ENCODE data around the gene INPP4B.
"Not testable (repeated sequence)": the region's sequence is repeated elsewhere in the genome, so short reads cannot be mapped to it uniquely, and the experiment has no call there.

INPP4B gene

DNA sequence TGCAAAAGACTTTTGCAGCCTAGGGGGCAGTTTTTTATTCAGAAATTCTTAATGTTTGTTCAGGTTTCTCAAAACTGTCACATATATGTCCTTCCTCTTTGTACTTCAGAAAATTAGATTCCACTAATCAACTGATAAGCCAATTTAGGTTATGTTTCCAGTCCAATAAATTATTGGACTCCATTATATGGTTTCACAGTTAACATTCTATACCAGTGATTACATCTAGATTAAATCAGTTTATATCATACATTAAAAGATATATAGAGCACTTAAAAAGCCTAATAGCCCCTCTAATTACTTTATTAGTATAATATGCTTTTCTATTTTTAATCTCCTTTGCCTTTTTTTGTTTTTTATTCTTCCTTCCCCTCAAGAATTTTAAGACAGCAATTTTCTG, 434.1 kb downstream of the INPP4B start:
- DNase-seq (ENCODE audit: low spot score): no peak

DNA sequence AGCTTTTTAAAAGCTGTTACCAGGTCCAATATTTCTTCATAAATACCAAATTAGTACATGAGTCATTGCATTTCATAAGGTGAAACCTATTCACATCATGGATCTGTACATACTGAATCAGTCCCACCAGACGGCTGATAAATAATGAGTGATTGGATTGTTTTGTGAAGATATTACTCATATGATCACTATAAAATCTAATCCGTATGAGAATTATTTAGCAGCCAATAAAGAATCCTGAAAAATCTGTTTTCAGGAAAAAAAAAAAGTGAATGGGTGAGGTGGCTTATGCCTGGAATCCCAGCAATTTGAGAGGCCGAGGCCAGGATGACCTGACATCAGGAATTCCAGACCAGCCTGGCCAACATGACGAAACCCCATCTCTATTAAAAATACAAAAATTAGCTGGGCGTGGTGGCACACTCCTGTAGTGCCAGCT, 438.1 kb downstream of the INPP4B start:
- no peak for DNase-seq (ENCODE audit: low spot score)

DNA sequence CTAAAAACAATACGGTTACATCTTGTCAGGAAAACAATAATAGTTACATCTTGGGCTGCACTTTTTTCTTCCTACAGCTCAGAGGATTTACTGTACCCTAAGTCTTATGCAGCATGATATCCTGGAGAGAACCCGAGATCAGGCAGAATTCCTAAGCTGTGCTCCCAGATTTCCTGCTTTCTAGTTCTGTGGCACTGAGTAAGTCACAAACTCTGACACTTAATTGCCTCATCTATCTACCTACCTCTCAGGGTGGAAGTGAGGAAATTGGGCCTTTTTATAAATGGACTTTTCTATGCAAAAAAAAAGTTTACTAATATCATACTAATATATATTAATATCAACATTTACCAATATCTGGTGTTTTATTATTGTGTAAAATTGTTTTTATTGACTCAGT, 438.5 kb downstream of the INPP4B start:
- DNase-seq (ENCODE audit: low spot score): no peak

DNA sequence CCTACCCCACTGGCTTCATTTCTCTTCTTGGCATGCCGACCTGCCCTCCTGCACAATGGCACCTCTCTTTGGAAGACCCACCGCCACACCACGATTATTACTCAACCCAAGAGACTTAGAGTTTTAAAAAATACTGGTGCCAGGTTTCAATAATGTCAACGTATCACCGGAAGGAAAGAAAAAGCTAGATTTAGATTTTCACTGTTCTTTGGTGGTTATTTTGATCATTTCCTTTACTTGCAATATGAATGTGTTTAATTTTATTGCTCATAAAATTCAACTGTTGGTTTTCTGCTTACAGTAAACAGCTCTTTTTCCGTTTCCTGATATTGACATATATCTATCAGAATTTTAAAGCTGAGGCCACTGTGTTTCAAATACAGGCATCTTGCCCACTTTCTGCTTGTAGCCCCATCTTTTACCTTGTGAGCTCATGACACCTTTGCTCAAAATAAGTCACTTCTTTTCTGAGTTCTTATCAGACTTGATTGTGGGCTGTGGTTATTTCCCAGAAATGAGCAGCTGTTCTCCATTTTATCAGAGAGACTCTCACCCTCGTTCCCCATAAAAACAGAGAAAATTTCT, 439.1 kb downstream of the INPP4B start:
- DNase-seq (ENCODE audit: low spot score): peak; percentile 49

DNA sequence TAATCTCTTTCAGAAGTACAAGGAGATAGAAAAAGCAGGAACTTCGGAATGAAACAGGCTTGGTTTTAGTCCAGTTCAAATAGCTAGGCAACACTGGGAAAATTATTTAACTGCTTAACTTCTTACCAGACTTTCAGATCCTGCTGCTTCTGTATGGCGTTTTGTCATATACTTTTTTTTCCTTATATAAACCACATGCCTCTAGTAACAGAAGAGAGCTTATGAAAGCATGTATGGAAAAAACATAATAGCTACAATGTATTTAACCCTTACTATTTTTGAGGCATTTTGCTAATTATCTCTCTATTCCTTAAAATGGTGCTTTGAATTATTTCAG, 439.6 kb downstream of the INPP4B start:
- DNase-seq (ENCODE audit: low spot score): no peak

DNA sequence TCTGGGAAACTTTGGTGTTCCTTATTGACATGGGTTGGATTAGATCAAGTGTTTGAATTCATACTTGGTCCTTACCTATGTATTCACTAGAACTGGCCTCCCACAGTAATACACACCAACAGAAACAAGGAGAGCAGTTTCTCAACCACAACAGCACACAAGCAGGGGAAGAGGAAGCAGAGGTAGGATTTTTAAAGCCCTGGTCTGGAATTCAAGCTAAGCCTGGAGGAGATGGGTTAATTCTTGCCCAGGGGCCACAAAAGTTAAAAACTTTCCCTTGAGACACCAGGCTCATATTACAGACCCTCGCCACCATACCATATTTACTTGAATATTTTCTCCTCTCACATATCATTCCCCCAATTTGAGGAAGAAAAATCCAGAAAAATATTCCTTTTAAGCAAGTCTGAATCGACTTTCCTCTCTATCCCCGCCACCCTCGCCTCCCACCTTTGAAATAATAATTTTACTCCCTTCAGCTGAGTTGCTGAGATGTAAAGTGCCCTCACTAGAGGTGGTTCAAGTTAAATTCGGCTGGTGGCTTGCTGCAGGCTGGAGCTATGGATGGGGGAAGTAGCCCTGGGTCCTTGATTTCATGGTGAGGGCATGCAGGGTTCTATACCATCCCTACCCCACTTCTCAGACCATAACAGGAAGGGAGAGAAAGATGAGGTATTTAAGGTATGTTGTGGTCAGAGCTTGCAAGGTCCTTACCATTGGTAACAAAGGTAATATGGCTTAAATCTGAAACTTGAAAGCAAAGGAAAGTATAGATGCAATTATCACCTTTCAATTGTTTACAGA, 440.2 kb downstream of the INPP4B start:
- peak; percentile 65 for DNase-seq (ENCODE audit: low spot score)

DNA sequence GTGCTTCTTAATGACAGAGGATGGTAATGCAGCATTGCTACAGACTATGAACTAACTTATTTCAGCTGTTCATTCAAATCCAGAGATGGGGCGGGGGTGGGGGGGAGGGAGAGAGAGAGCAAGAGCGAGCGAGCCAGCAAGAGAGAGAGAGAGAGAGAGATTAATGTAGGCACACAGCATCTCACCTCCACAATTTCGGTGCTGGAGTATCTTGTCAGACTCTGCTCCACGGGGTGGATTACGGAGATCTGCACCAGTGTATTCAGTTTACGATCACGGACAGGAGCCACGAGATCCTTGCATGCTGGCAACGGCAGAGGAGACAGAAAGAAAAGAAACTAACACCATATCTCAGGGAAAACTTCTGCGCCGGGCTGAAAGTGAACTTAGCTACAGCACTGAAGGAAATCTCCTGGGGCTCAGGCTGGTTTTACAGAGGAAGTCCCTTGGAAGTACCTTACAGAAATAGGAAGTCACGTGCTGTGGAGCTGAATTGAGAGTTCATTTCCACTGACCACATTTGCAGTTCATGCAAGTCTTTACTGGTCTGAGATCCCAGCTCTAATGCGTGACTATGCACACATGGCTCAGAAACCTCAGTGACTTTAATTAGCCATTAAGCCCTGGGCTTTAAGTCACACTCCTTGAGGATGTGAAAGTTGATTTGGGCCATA, 440.9 kb downstream of the INPP4B start:
- DNase-seq (ENCODE audit: low spot score): peak; percentile 90

DNA sequence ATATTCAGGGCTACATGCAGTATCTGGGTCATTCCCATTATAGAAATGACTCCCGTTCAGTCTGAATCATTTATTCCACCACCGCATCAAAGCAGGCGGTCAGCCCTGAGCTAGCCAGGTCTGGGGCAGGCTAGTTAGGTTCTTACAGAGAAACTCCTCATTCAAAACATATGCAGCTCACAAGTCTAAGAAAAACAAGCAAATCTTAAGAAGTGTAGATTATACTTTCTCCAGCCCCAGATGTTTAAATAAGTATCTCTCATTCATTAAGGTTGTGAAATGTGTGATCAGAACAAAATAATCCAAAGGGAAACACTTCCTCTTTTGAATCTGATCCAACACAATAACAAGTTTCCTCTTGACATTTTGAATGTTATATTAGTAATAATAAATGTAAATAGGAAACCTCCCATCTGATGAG, 441.9 kb downstream of the INPP4B start:
- DNase-seq (ENCODE audit: low spot score): peak; percentile 75

DNA sequence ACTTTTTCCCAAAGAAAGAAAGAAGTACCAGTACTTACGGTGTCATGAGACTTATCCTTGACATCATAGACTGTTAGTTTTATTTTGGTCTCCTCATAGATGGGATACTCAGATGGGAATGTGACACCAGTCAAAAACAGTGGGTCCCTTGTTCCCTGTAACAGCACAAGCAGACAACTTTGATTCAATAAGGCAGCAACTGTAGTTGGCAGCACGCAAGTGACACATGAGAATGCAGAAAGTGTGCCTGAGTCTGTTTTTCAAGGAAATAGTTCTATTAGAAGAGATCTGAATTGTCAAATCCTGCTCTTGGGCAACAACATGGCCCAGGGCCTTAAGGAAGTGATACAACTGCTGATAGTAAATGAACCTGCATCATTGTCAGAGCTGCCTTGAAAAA, 443.2 kb downstream of the INPP4B start:
- peak; percentile 94 for DNase-seq (ENCODE audit: low spot score)

DNA sequence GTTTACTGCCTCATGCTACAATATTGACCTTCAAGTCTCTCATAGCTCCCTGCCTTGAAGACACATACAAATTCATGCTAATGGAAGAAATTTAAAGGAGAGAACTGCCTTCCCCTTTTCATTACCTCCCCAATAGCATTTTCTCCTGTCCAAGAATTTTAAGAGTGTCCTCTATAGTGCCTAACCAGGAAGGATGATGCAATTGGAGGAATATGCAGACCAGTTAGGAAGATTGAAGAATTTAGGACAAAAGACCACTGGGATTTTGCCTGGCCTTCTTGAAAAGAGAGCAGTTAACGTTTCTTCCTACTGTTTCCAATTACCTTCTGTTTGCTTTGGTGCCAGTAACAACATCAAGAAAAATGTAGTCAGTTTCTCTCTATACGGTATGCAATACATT, 443.9 kb downstream of the INPP4B start:
- DNase-seq (ENCODE audit: low spot score): no peak

DNA sequence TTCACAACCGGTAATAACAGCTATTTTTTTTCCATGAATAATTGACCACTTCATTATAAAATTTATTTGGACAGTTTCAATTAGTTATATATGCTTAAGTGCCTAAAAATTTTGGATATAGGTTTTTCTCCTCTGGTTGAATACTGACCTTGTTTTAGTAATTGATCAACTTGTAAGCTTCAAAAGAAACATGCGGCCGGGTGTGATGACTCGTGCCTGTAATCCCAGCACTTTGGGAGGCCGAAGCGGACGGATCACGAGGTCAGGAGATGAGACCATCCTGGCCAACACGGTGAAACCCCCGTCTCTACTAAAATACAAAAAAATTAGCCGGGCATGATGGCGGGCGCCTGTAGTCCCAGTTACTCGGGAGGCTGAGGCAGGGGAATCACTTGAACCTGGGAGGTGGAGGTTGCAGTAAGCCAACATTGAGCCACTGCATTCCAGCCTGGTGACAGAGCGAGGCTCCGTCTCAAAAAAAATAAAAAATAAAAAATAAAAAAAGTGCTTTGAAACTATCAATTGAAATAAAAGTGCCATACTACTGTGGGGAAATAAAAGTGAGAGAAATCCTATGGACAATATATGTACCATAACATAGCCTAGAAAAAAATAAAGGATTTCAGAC, 448.6 kb downstream of the INPP4B start:
- DNase-seq (ENCODE audit: low spot score): not testable (repeated sequence)

DNA sequence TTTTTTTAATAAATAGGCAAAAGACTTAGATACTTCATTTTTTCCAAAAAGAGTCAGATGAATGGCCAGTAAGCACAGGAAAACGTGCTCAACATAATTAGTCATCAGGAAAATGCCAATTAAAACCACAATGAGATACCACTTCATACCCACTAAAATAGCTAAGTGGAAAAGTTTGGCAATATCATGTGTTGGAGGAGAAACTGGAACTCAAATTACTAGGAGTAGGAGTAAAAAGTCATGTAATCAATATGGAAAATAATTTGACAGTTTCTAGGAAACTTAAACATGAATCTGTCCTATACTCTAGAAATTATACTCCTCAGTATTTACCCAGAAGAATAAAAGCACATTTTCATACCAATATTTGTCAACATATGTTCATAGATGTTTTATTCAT, 449.8 kb downstream of the INPP4B start:
- DNase-seq (ENCODE audit: low spot score): no peak

DNA sequence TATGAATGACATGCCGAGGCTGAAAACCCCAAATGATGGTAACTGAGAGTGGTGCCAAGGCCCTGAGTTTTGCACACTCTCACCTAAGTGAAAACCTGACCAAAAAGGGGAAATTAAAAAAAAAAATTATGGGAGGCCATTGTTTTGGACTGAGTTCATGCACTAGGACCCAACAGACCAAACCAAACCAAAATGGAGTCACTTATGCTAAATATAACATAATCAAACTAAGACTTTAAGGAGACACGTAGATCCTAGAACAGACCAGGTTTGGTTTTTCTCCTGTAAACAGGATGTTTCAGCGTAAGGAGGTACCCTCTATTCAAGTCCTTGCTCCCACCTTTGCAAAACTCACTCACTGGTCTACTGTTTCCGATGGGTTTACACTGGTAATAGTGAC, 453.0 kb downstream of the INPP4B start:
- DNase-seq (ENCODE audit: low spot score): no peak

DNA sequence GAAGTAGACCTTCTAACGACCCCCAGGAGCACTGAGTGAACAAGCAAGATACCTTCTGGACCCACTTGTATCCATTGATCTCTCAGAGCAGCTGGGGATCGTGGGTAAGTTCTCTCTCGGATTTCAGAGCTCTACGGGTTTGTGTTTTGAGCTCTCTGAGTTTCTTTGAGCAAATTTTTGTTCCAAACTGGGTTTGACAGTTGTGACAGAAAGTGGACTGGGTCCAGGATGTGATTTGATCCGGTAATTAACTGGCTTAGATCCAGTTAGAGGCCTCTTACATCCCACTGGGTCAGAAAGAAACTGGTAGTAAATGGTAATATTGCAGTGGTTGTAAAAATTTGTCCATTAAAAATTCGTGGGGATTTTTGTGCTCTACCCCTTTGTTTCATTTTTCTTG, 459.2 kb downstream of the INPP4B start:
- no peak for DNase-seq (ENCODE audit: low spot score)

DNA sequence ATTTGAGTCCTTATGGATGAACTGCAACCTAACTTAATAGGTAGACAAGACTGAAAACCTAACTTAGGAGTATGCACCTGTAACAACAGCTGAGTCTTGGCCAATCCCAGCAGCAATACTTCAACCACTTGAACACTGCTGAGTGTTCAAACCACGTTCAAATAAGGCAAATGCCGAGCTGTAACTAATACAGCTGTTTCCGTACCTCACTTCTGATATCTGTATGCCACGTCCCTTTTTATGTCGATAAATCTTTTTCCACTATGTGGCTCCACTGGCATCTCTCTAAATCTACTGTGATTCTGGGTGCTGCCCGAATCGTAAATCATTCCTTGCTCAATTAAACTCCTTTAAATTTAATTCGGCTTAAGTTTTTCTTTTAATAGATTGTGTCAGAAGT, 459.7 kb downstream of the INPP4B start:
- DNase-seq (ENCODE audit: low spot score): no peak

DNA sequence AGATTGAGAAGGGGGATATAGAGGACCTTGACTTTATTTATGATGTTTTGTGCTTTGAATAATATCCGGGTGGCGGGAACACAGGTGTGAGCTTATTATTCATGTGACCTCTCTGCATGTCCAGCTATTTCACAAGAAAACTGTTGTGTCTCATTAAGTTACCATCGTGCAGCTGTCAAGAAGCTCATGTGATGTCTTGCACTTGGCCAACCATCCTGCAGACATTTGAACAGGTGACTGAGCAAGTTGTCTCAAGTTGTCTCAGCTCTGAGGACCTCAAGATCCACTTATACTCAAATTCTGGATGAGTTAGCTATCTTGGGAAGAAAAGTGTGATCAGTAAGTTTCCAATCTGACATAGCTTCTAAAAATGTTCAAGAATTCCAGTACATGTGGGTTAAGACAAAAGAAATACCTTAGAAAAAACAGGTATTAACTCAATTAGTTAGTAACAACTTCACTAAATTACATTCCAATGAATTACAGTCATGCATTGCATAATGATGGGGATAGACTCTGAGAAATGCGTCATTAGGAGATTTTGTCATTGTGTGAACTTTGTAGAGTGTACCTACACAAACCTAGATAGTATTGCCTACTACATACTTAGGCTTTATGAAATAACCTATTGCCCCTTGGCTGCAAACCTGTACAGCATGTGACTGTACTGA, 462.2 kb downstream of the INPP4B start:
- DNase-seq (ENCODE audit: low spot score): no peak

DNA sequence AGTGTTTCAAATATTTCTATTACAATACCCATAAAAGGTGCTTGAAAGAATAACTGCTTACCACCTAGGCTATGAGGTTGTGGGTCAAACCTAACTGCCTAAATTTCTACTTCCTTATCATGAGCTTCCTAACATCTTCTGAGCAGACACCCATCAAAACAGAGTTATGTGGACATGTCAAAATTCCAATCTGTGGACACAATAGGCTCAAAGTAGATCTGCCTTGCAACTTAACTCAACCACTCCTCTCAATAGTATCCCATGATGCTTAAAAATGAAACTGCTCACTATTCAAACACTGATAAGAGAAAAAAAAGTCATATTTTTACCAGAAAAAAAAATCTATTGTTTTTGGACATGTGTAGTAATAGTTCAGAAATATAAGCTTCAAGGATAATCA, 462.7 kb downstream of the INPP4B start:
- no peak for DNase-seq (ENCODE audit: low spot score)

DNA sequence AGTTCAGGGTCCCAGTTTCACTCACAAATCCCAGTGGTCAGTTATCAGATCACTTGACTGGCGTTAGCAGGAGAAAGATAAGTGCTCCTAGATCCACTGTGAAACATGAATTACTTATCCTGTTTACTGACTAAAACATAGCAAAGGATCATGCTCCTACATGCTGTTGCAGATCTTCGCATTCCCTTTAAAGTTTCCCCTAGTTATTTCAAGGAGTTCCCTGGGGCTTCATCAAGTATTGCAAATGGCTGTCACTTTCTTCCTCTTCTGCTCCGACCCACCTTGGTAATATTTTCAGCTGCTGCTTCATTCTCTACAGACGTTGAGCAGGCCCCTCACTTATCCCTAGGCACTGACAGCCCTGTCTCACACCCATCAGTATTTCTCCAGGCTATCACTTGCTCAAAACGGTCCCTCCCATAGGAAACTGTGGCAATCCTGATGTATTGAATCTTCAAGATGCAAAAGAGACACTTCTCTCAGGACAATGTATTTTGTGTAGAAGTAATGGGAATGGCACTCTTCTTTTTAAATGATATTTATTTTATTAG, 466.0 kb downstream of the INPP4B start:
- DNase-seq (ENCODE audit: low spot score): no peak

DNA sequence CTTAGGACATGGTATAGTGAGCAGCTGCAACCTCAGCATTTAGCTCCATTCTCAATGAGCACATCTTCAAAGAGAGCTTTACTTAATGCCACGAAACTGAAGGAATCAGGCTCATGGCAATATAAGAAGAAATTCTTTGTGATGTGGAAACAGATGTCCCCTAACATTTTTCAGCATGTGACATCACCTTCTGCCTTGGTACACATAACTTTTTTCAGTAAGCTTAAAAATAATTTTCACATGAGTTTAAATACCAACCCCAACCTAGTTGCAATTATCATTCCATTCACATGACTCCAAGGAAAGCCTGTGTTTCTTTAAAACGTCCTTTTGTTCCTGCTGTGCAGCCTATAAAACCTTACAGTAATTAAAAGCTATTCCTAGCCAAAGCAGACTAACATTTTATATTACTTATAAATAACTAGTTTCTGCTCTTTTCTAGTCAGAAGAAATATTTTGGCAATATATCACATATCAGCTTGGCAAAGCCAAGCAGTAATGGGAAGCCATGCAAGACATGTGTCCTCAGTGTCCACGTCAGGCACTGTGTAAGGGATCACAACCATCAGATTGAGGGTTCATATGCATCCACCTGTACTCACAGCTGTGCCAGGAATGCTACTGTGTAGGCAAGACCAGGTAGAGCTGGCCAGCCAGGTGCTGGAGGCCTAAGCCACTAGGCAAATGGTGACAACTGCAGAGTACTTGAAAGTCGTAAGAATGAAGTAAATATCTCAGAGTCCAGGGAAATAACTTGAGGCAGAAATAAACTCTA, 466.6 kb downstream of the INPP4B start:
- DNase-seq (ENCODE audit: low spot score): peak; percentile 95

DNA sequence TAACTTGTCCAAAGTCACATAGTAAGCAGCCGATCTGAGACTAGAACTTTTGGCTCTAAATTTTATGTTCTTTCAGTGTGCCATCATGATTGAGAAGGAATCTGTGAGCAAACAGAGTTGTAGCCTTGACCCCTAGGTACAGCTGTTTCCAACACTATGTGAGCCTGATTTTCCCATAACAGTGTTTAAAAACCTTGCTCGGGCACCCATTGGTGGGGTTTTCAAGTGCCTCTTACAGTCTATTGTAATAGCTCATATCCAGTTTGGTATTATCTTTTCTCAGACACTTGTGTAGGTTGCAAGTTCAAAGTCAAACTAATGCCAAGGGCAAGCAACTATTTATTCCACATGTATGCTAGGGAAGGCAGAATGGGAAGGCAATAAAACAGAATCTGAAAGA, 467.9 kb downstream of the INPP4B start:
- DNase-seq (ENCODE audit: low spot score): no peak

DNA sequence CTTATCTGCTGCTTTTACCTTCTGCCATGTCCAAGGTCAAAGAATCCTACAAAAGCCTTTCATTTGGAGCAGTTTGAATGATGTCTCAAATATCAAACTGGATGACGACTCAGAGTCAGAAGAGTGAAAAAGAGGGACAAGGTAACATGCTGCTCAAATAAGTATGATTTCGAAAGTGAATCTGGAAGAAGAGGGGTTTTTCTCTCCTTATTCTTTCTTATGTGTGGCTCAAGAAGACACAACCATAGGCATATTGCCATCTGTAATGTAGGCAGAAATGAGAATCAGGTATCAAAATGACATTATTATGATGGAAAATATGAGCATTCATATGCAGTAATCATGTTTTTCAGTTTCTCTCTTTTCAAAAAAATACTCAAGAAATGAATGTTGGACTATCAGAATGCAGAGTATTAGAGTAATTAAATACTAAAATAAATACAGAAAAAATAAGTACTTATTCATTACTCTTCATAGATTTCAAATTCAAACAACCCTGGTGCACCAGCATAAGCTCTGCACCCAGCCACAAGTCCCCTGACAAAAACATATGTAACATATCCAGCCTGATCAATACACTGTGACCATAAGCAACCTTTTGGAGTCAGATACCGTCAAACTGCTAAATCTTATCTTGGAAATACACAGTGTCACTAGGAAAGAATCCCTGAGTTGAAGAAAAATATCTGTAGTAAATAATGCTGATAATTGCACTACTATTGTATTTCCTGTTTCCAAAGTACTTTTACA, 468.6 kb downstream of the INPP4B start:
- DNase-seq (ENCODE audit: low spot score): no peak

Data from COLO829 (cell line).